Esophagus muscularis mucosa (tissue), 4 donors: Measurements from ENCODE around the gene S100A1. TPM values are rescaled to one million over a fixed set of nuclear protein-coding genes. Genes with fewer than 3 reads are reported as not detected.

Source experiments
- DNase-seq: peaks from one replicate; pipeline ENCODE4 v3.0.0-alpha.2; 2017; ENCODE audit errors: extremely low spot score
- H3K27ac ChIP-seq, 4 donors: fragments of 200-600 bp; sonication (generic); replicated peaks in 1 of 4; 1 replicate in 3 of 4; 2 replicates in 1 of 4; pipeline ENCODE4 v1.5.1; 2016 to 2019; ENCODE audit warnings: mild to moderate bottlenecking in 1 of 4
- H3K27me3 ChIP-seq, 4 donors: fragments of 200-600 bp; sonication (generic); one replicate each; pipeline versions ENCODE4 v1.5.1 to v1.6.0; 2016 to 2019
- H3K36me3 ChIP-seq, 4 donors: fragments of 200-600 bp; sonication (generic); one replicate each; pipeline ENCODE4 v1.5.1; 2016 to 2019
- H3K4me1 ChIP-seq, 4 donors: fragments of 200-600 bp; sonication (generic); one replicate each; pipeline ENCODE4 v1.5.1; 2016 to 2019
- H3K4me3 ChIP-seq, 4 donors: fragments of 200-600 bp; sonication (generic); 1 replicate in 2 of 4; 2 replicates in 2 of 4; pipeline ENCODE4 v1.5.1; 2016 to 2019; ENCODE audit warnings: mild to moderate bottlenecking in 4 of 4, moderate library complexity in 1 of 4
- H3K9me3 ChIP-seq, 4 donors: fragments of 200-600 bp; sonication (generic); 1 replicate in 3 of 4; 2 replicates in 1 of 4; pipeline ENCODE4 v1.5.1; 2016 to 2019
- CTCF ChIP-seq, 3 experiments: fragments of 200-600 bp in 2 of 3; fragments of 450-650 bp in 1 of 3; sonication (generic) in 2 of 3; IDR thresholded peaks; one replicate each; pipeline ENCODE4 v1.5.1; 2017 to 2019; ENCODE audit warnings: antibody characterized with exemption in 3 of 3, mild to moderate bottlenecking in 2 of 3, moderate library complexity in 1 of 3
- EP300 ChIP-seq: sonication (generic); formaldehyde crosslinking; IDR thresholded peaks from one replicate; pipeline ENCODE4 v1.6.1; 2017; ENCODE audit warnings: antibody characterized with exemption
- POLR2A ChIP-seq: fragments of 450-650 bp; IDR thresholded peaks from one replicate; pipeline ENCODE4 v1.6.1; 2017; ENCODE audit warnings: antibody characterized with exemption, moderate library complexity, mild to moderate bottlenecking, low read depth
- POLR2AphosphoS5 ChIP-seq, 2 donors: sonication (generic); formaldehyde crosslinking; IDR thresholded peaks; one replicate each; pipeline ENCODE4 v1.6.1; 2017; ENCODE audit warnings: antibody characterized with exemption in 2 of 2
- WGBS: methylation state at CpG from one replicate; pipeline ENCODE4 v1.1.5; 2018; 5-methylcytosine and 5-hydroxymethylcytosine counted together
- intact Hi-C: fragments of 100-400 bp; cut with DNase I; formaldehyde crosslinking; loops from one replicate; pipeline ENCODE4 v1.15.1; 2023
- total RNA-seq, 4 donors: library from RNA; depleted of rRNA; stranded (reverse); fragments of >200 nt; gene quantifications; one replicate each; pipeline versions ENCODE4 v1.1.0 to v1.2.1, GENCODE V29; 2016

Gene S100A1
- total RNA-seq, 4 donors from 2014 or later, result 4.3 to 17.9 (median 9.2) TPM

- intact Hi-C loops, result loop anchor here (2.0 to 5.0 kb wide), 2 partner anchors 71 to 309 kb away; partner anchors contain the start of gene RAB13
- H3K4me1 ChIP-seq, result peaks cover 21 to 36% (median 35%) of the 10 kb centered on the region in 4 donors
- H3K27ac ChIP-seq, result peak overlapping the region; percentile 68 to 79 (median 72)
- H3K27me3 ChIP-seq, result peaks cover 0 to 29% (median 5%) of the 10 kb centered on the region in 4 donors
- DNase-seq, result no peak
- no peaks in the 10 kb centered on the region for H3K9me3 ChIP-seq
- peaks cover 0 to 17% (median 6%) of the 10 kb centered on the region in 4 donors for H3K36me3 ChIP-seq
- no peak for TF ChIP-seq EP300
- TF ChIP-seq CTCF (IDR thresholded peaks at IDR 0.05), result peak; percentile 85 to 93 (median 89)
- TF ChIP-seq POLR2A, result no peak
- TF ChIP-seq POLR2AphosphoS5 (IDR thresholded peaks at IDR 0.05), result no peak
- WGBS, result 3% methylated on average over 21 of the region's 29 CpGs
- H3K4me3 ChIP-seq, result peak overlapping the region; percentile 58 to 78 (median 62)
These were observed 49.7 kb downstream of the S100A1 start for GRCh38 chr1:153677718-153678518.

- intact Hi-C loops, result loop anchor here (2.0 to 5.0 kb wide), 2 partner anchors 70 to 309 kb away; partner anchors contain the start of gene RAB13
- Histone ChIP-seq H3K27ac (peak within 1 kb of the TSS; percentile 68 to 79 (median 72)), H3K4me1 (peaks cover 21 to 38% (median 35%) of the 10 kb centered on the region in 4 donors), H3K9me3 (no peaks in the 10 kb centered on the region), H3K36me3 (peaks cover 0 to 25% (median 9%) of the 10 kb centered on the region in 4 donors), H3K27me3 (peaks cover 0 to 29% (median 5%) of the 10 kb centered on the region in 4 donors), H3K4me3 (peak within 1 kb of the TSS; percentile 58 to 78 (median 62))
- no peak for TF ChIP-seq EP300
- TF ChIP-seq POLR2AphosphoS5 (IDR thresholded peaks at IDR 0.05), result peak; percentile 22 to 70
- no peak for DNase-seq
- WGBS, result under 1% methylated on average over 32 of the region's 78 CpGs
These were observed 50.5 kb downstream of the S100A1 start, which contains the start of gene NPR1 for GRCh38 chr1:153678519-153679336. TSS of gene NPR1 (plus strand) at chr1:153678688. CDS start at chr1:153679109, 421 bp downstream.

GRCh38 chr1:153679337-153680119 is 51.3 kb downstream of the S100A1 start:
- Histone ChIP-seq H3K4me3 (peak overlapping the region; percentile 58 to 78 (median 62)), H3K27me3 (peaks cover 0 to 29% (median 5%) of the 10 kb centered on the region in 4 donors), H3K9me3 (no peaks in the 10 kb centered on the region), H3K27ac (peak overlapping the region; percentile 68 to 79 (median 72)), H3K36me3 (peaks cover 0 to 28% (median 9%) of the 10 kb centered on the region in 4 donors), H3K4me1 (peaks cover 21 to 40% (median 35%) of the 10 kb centered on the region in 4 donors)
- TF ChIP-seq POLR2AphosphoS5 (IDR thresholded peaks at IDR 0.05), result no peak
- TF ChIP-seq CTCF (IDR thresholded peaks at IDR 0.05), result peak; percentile 6 to 29 (median 7)
- no peak for TF ChIP-seq POLR2A
- no peak for TF ChIP-seq EP300
- no peak for DNase-seq
- 14% methylated on average over 20 of the region's 73 CpGs for WGBS
- intact Hi-C loops, result loop anchor here (2.0 to 5.0 kb wide), 2 partner anchors 69 to 308 kb away; partner anchors contain the start of gene RAB13

GRCh38 chr1:153680120-153680403 is 51.8 kb downstream of the S100A1 start:
- intact Hi-C loops, result no loop called here
- 40% methylated on average over 10 of the region's 10 CpGs for WGBS
- Histone ChIP-seq H3K36me3 (peaks cover 0 to 34% (median 12%) of the 10 kb centered on the region in 4 donors), H3K27ac (peak overlapping the region; percentile 68 to 79 (median 72)), H3K4me1 (peaks cover 21 to 40% (median 35%) of the 10 kb centered on the region in 4 donors), H3K4me3 (peak overlapping the region; percentile 58 to 78 (median 62)), H3K27me3 (peaks cover 0 to 29% (median 5%) of the 10 kb centered on the region in 4 donors), H3K9me3 (no peaks in the 10 kb centered on the region)
- no peak for DNase-seq
- TF ChIP-seq POLR2A (no peak), POLR2AphosphoS5 (IDR thresholded peaks at IDR 0.05) (no peak), EP300 (no peak), CTCF (IDR thresholded peaks at IDR 0.05) (no peak)

Other genes starting within 250 kb of the S100A1 start
- gene S100A8, start 237.4 kb upstream of the S100A1 start, total RNA-seq, result 100 to 1,000 TPM in 1 of 4 donors, 10 to 100 TPM in 2, 1 to 10 TPM in 1; 9.9 to 155 (median 12.0) TPM
- not detected for gene S100A7A, start 211.9 kb upstream of the S100A1 start, total RNA-seq
- not detected for gene S100A7, start 167.8 kb upstream of the S100A1 start, total RNA-seq
- 100 to 1,000 TPM; 432 to 759 (median 607) TPM for gene S100A6, start 92.4 kb upstream of the S100A1 start, total RNA-seq
- under 1 TPM in 1 of 4 donors, not detected in 3; 0.98 TPM for gene S100A5, start 87.5 kb upstream of the S100A1 start, total RNA-seq
- 100 to 1,000 TPM; 154 to 362 (median 273) TPM for gene S100A4, start 82.6 kb upstream of the S100A1 start, total RNA-seq
- gene S100A3, start 79.2 kb upstream of the S100A1 start, total RNA-seq, result 1 to 10 TPM in 3 of 4 donors, not detected in 1; 2.1 to 4.2 (median 2.7) TPM
- under 1 TPM in 2 of 4 donors, not detected in 2; 0.34 to 0.71 TPM for gene S100A2, start 62.6 kb upstream of the S100A1 start, total RNA-seq
- 10 to 100 TPM; 33.2 to 67.9 (median 48.2) TPM for gene S100A16, start 15.3 kb upstream of the S100A1 start, total RNA-seq
- gene S100A14, start 12.1 kb upstream of the S100A1 start, total RNA-seq, result 1 to 10 TPM in 1 of 4 donors, not detected in 3; 1.0 TPM
- gene S100A13, start 929 bp upstream of the S100A1 start, total RNA-seq, result 10 to 100 TPM; 71.3 to 84.7 (median 83.1) TPM
- 10 to 100 TPM; 34.5 to 43.8 (median 37.6) TPM for gene CHTOP, start 5.6 kb downstream of the S100A1 start, total RNA-seq
- gene SNAPIN, start 30.3 kb downstream of the S100A1 start, total RNA-seq, result 10 to 100 TPM; 47.8 to 71.9 (median 63.3) TPM
- 100 to 1,000 TPM in 1 of 4 donors, 10 to 100 TPM in 3; 43.6 to 102 (median 64.7) TPM for gene ILF2, start 42.6 kb downstream of the S100A1 start, total RNA-seq
- gene NPR1, start 50.3 kb downstream of the S100A1 start, total RNA-seq, result 10 to 100 TPM; 24.9 to 67.1 (median 49.8) TPM
- gene INTS3, start 99.6 kb downstream of the S100A1 start, total RNA-seq, result 10 to 100 TPM; 32.3 to 45.5 (median 38.9) TPM
- gene SLC27A3, start 147.0 kb downstream of the S100A1 start, total RNA-seq, result 10 to 100 TPM; 12.9 to 29.5 (median 19.9) TPM